ENCODE data around the gene GRAMD1B. TPM values are rescaled to one million over a fixed set of nuclear protein-coding genes. Genes with fewer than 3 reads are reported as not detected.

Gene GRAMD1B
- total RNA-seq (ENCODE audit: insufficient read depth, low replicate concordance): 8.9 TPM

- peak; percentile 68 for DNase-seq (ENCODE audit: low spot score)
Observed at GRCh38 chr11:123429913-123430720, at the start of gene GRAMD1B. GRAMD1B (plus strand) TSS chr11:123430269; CDS start chr11:123430793, 524 bp downstream.

GRCh38 chr11:123381149-123381548, 48.9 kb upstream of the GRAMD1B start:
- DNase-seq (ENCODE audit: low spot score): no peak

GRCh38 chr11:123381817-123382554, 48.1 kb upstream of the GRAMD1B start:
- DNase-seq (ENCODE audit: low spot score): no peak

GRCh38 chr11:123382555-123383074, 47.5 kb upstream of the GRAMD1B start:
- DNase-seq (ENCODE audit: low spot score): no peak

- no peak for DNase-seq (ENCODE audit: low spot score)
Observed at GRCh38 chr11:123384116-123384515, 46.0 kb upstream of the GRAMD1B start.

GRCh38 chr11:123386796-123387510, 43.1 kb upstream of the GRAMD1B start:
- no peak for DNase-seq (ENCODE audit: low spot score)

GRCh38 chr11:123388640-123389039, 41.4 kb upstream of the GRAMD1B start:
- DNase-seq (ENCODE audit: low spot score): no peak

GRCh38 chr11:123390146-123390545, 39.9 kb upstream of the GRAMD1B start:
- no peak for DNase-seq (ENCODE audit: low spot score)

GRCh38 chr11:123391646-123392348, 38.3 kb upstream of the GRAMD1B start:
- DNase-seq (ENCODE audit: low spot score): no peak

GRCh38 chr11:123392431-123392830, 37.6 kb upstream of the GRAMD1B start:
- peak; percentile 93 for DNase-seq (ENCODE audit: low spot score)

GRCh38 chr11:123392844-123393243, 37.2 kb upstream of the GRAMD1B start:
- no peak for DNase-seq (ENCODE audit: low spot score)

- no peak for DNase-seq (ENCODE audit: low spot score)
Observed at GRCh38 chr11:123393312-123393927, 36.6 kb upstream of the GRAMD1B start.

GRCh38 chr11:123404676-123405075, 25.4 kb upstream of the GRAMD1B start:
- DNase-seq (ENCODE audit: low spot score): no peak

- DNase-seq (ENCODE audit: low spot score): peak; percentile 21
Observed at GRCh38 chr11:123405123-123405592, 24.9 kb upstream of the GRAMD1B start.

GRCh38 chr11:123406441-123407129, 23.5 kb upstream of the GRAMD1B start:
- no peak for DNase-seq (ENCODE audit: low spot score)

- peak; percentile 59 for DNase-seq (ENCODE audit: low spot score)
Observed at GRCh38 chr11:123407130-123407995, 22.7 kb upstream of the GRAMD1B start.

GRCh38 chr11:123407996-123408597, 22.0 kb upstream of the GRAMD1B start:
- DNase-seq (ENCODE audit: low spot score): no peak

- DNase-seq (ENCODE audit: low spot score): no peak
Observed at GRCh38 chr11:123408619-123409455, 21.2 kb upstream of the GRAMD1B start.

All from umbilical cord (tissue), 2 donors.